ENCODE results near the gene CLCN2.
A peak's percentile ranks its signal among the peaks of the same experiment; 100 is the strongest.

The CLCN2 gene

GRCh38 chr3:184384856-184385422 is 23.5 kb upstream of the CLCN2 start:
- no peak overlapping the region for H3K9ac ChIP-seq (ENCODE audit: insufficient read length, low read depth)

DNA sequence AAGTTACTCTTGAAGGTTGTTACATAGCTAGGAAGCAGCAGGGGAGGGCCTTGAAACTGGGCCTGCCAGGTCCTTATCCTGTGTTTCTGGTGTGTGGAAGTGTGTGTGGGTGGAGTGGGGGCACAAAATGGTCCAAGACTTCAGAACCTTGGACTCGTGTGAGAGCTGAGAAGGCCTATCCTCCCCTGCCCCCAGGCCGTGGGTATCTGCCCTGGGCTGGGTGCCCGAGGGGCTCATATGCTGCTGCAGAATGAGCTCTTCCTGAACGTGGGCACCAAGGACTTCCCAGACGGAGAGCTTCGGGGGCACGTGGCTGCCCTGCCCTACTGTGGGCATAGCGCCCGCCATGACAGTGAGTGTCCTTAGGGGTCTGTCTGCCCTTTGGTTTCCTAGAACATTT is 22.9 kb upstream of the CLCN2 start:
- DNase-seq (ENCODE audit: low read depth, low spot score): no peak

More at GRCh38 chr3:184384856-184385422, 23.5 kb upstream of the CLCN2 start:
- no peak for TF ChIP-seq SUZ12 (IDR thresholded peaks at IDR 0.05; ENCODE audit: extremely low read depth, insufficient read depth, insufficient read length)
- no peak for TF ChIP-seq YY1 (IDR thresholded peaks at IDR 0.05; ENCODE audit: insufficient read depth, insufficient read length)
- TF ChIP-seq ZNF274 (IDR thresholded peaks at IDR 0.05; ENCODE audit: low read depth, low read length): no peak
- peaks cover 28% of the 10 kb centered on the region for H3K27me3 ChIP-seq (ENCODE audit: insufficient read depth, insufficient read length)
- DNase-seq (ENCODE audit: low read depth, low spot score): no peak
- H3K4me1 ChIP-seq (ENCODE audit: insufficient read depth, insufficient read length): peaks cover 7% of the 10 kb centered on the region
- no peaks in the 10 kb centered on the region for H3K36me3 ChIP-seq (ENCODE audit: insufficient read depth, insufficient read length, low read length)
- H3K4me3 ChIP-seq (ENCODE audit: insufficient read length, low read depth): no peak overlapping the region
- no peaks in the 10 kb centered on the region for H3K9me3 ChIP-seq (ENCODE audit: insufficient read depth, low read length)

GRCh38 chr3:184383033-184383740 is 21.8 kb upstream of the CLCN2 start:
- peaks cover 41% of the 10 kb centered on the region for H3K27me3 ChIP-seq (ENCODE audit: insufficient read depth, insufficient read length)
- no peak overlapping the region for H3K4me3 ChIP-seq (ENCODE audit: insufficient read length, low read depth)
- no peak overlapping the region for H3K9ac ChIP-seq (ENCODE audit: insufficient read length, low read depth)
- no peak for DNase-seq (ENCODE audit: low read depth, low spot score)
- TF ChIP-seq SUZ12 (IDR thresholded peaks at IDR 0.05; ENCODE audit: extremely low read depth, insufficient read depth, insufficient read length) (no peak), ZNF274 (IDR thresholded peaks at IDR 0.05; ENCODE audit: low read depth, low read length) (no peak), YY1 (IDR thresholded peaks at IDR 0.05; ENCODE audit: insufficient read depth, insufficient read length) (no peak)
- no peaks in the 10 kb centered on the region for H3K36me3 ChIP-seq (ENCODE audit: insufficient read depth, insufficient read length, low read length)
- peaks cover 16% of the 10 kb centered on the region for H3K4me1 ChIP-seq (ENCODE audit: insufficient read depth, insufficient read length)
- no peaks in the 10 kb centered on the region for H3K9me3 ChIP-seq (ENCODE audit: insufficient read depth, low read length)

More for the DNA sequence above, 22.9 kb upstream of the CLCN2 start:
- no peak for TF ChIP-seq YY1 (IDR thresholded peaks at IDR 0.05; ENCODE audit: insufficient read depth, insufficient read length)
- no peak for TF ChIP-seq ZNF274 (IDR thresholded peaks at IDR 0.05; ENCODE audit: low read depth, low read length)
- no peak for TF ChIP-seq SUZ12 (IDR thresholded peaks at IDR 0.05; ENCODE audit: extremely low read depth, insufficient read depth, insufficient read length)
- peaks cover 30% of the 10 kb centered on the region for H3K27me3 ChIP-seq (ENCODE audit: insufficient read depth, insufficient read length)
- no peak overlapping the region for H3K9ac ChIP-seq (ENCODE audit: insufficient read length, low read depth)
- H3K9me3 ChIP-seq (ENCODE audit: insufficient read depth, low read length): no peaks in the 10 kb centered on the region
- H3K36me3 ChIP-seq (ENCODE audit: insufficient read depth, insufficient read length, low read length): no peaks in the 10 kb centered on the region
- H3K4me1 ChIP-seq (ENCODE audit: insufficient read depth, insufficient read length): peaks cover 5% of the 10 kb centered on the region
- H3K4me3 ChIP-seq (ENCODE audit: insufficient read length, low read depth): no peak overlapping the region

- Histone ChIP-seq H3K9ac (ENCODE audit: insufficient read length, low read depth) (no peak overlapping the region), H3K27me3 (ENCODE audit: insufficient read depth, insufficient read length) (peaks cover 41% of the 10 kb centered on the region), H3K4me1 (ENCODE audit: insufficient read depth, insufficient read length) (peaks cover 18% of the 10 kb centered on the region), H3K36me3 (ENCODE audit: insufficient read depth, insufficient read length, low read length) (no peaks in the 10 kb centered on the region), H3K4me3 (ENCODE audit: insufficient read length, low read depth) (no peak overlapping the region), H3K9me3 (ENCODE audit: insufficient read depth, low read length) (no peaks in the 10 kb centered on the region)
- DNase-seq (ENCODE audit: low read depth, low spot score): no peak
- TF ChIP-seq ZNF274 (IDR thresholded peaks at IDR 0.05; ENCODE audit: low read depth, low read length) (no peak), YY1 (IDR thresholded peaks at IDR 0.05; ENCODE audit: insufficient read depth, insufficient read length) (no peak), SUZ12 (IDR thresholded peaks at IDR 0.05; ENCODE audit: extremely low read depth, insufficient read depth, insufficient read length) (no peak)
These were observed 21.1 kb upstream of the CLCN2 start for GRCh38 chr3:184382326-184383032.

- H3K4me1 ChIP-seq (ENCODE audit: insufficient read depth, insufficient read length): peaks cover 23% of the 10 kb centered on the region
- H3K9ac ChIP-seq (ENCODE audit: insufficient read length, low read depth): peak overlapping the region; percentile 77
- no peak for DNase-seq (ENCODE audit: low read depth, low spot score)
- TF ChIP-seq YY1 (IDR thresholded peaks at IDR 0.05; ENCODE audit: insufficient read depth, insufficient read length) (no peak), SUZ12 (IDR thresholded peaks at IDR 0.05; ENCODE audit: extremely low read depth, insufficient read depth, insufficient read length) (peak; percentile 36)
- peaks cover 41% of the 10 kb centered on the region for H3K27me3 ChIP-seq (ENCODE audit: insufficient read depth, insufficient read length)
- peak overlapping the region; percentile 63 for H3K4me3 ChIP-seq (ENCODE audit: insufficient read length, low read depth)
- H3K36me3 ChIP-seq (ENCODE audit: insufficient read depth, insufficient read length, low read length): no peaks in the 10 kb centered on the region
- no peaks in the 10 kb centered on the region for H3K9me3 ChIP-seq (ENCODE audit: insufficient read depth, low read length)
These were observed 20.1 kb upstream of the CLCN2 start for GRCh38 chr3:184381261-184382224.

GRCh38 chr3:184380627-184381260 is 19.3 kb upstream of the CLCN2 start:
- TF ChIP-seq SUZ12 (IDR thresholded peaks at IDR 0.05; ENCODE audit: extremely low read depth, insufficient read depth, insufficient read length) (peak; percentile 59), YY1 (IDR thresholded peaks at IDR 0.05; ENCODE audit: insufficient read depth, insufficient read length) (no peak)
- Histone ChIP-seq H3K9me3 (ENCODE audit: insufficient read depth, low read length) (no peaks in the 10 kb centered on the region), H3K36me3 (ENCODE audit: insufficient read depth, insufficient read length, low read length) (no peaks in the 10 kb centered on the region), H3K4me3 (ENCODE audit: insufficient read length, low read depth) (peak overlapping the region; percentile 63), H3K4me1 (ENCODE audit: insufficient read depth, insufficient read length) (peaks cover 26% of the 10 kb centered on the region), H3K9ac (ENCODE audit: insufficient read length, low read depth) (peak overlapping the region; percentile 77), H3K27me3 (ENCODE audit: insufficient read depth, insufficient read length) (peaks cover 41% of the 10 kb centered on the region)
- DNase-seq (ENCODE audit: low read depth, low spot score): no peak

Measured in NT2/D1 (cell line).